IPS-15b (cell line): Measurements from ENCODE around the gene SLC6A7.

Experiments used
- H3K27me3 ChIP-seq: one replicate; pipeline ENCODE4 v1.6.1; 2013; ENCODE audit warnings: low read length; ENCODE audit not compliant: control insufficient read depth, insufficient read depth
- H3K36me3 ChIP-seq: one replicate; pipeline ENCODE4 v1.6.1; 2013; ENCODE audit warnings: low read length; ENCODE audit not compliant: control insufficient read depth, insufficient read depth
- H3K4me1 ChIP-seq: one replicate; pipeline ENCODE4 v1.6.1; 2013; ENCODE audit warnings: mild to moderate bottlenecking, low read length; ENCODE audit not compliant: control insufficient read depth, insufficient read depth
- H3K4me3 ChIP-seq: one replicate; pipeline ENCODE4 v1.5.1; 2013; ENCODE audit warnings: low read depth, low read length
- H3K9ac ChIP-seq: one replicate; pipeline ENCODE4 v1.6.1; 2013; ENCODE audit warnings: low read depth, mild to moderate bottlenecking, low read length
- H3K9me3 ChIP-seq: one replicate; pipeline ENCODE4 v1.6.1; 2013; ENCODE audit warnings: mild to moderate bottlenecking, low read length; ENCODE audit not compliant: control insufficient read depth, insufficient read depth

The SLC6A7 gene

GRCh38 chr5:150166650-150167511 is 23.0 kb upstream of the SLC6A7 start, which contains the start of gene CDX1:
Gene CDX1, plus strand, starts transcription at chr5:150166778. Its CDS starts 99 bp downstream, at chr5:150166877.
- Histone ChIP-seq H3K4me1 (peaks cover 3% of the 10 kb centered on the region), H3K27me3 (peaks cover 83% of the 10 kb centered on the region), H3K9ac (no peak within 1 kb of the TSS), H3K36me3 (no peaks in the 10 kb centered on the region), H3K9me3 (no peaks in the 10 kb centered on the region), H3K4me3 (peak within 1 kb of the TSS; percentile 35)

GRCh38 chr5:150167512-150167850 is 22.4 kb upstream of the SLC6A7 start:
- peak overlapping the region; percentile 22 for H3K4me3 ChIP-seq
- no peak overlapping the region for H3K9ac ChIP-seq
- no peaks in the 10 kb centered on the region for H3K36me3 ChIP-seq
- peaks cover 87% of the 10 kb centered on the region for H3K27me3 ChIP-seq
- no peaks in the 10 kb centered on the region for H3K9me3 ChIP-seq
- peaks cover 3% of the 10 kb centered on the region for H3K4me1 ChIP-seq

GRCh38 chr5:150167908-150168307 is 22.0 kb upstream of the SLC6A7 start:
- Histone ChIP-seq H3K4me3 (peak overlapping the region; percentile 22), H3K27me3 (peaks cover 90% of the 10 kb centered on the region), H3K9me3 (no peaks in the 10 kb centered on the region), H3K4me1 (peaks cover 3% of the 10 kb centered on the region), H3K36me3 (no peaks in the 10 kb centered on the region), H3K9ac (no peak overlapping the region)

GRCh38 chr5:150168864-150169263 is 21.0 kb upstream of the SLC6A7 start:
- Histone ChIP-seq H3K9ac (no peak overlapping the region), H3K9me3 (no peaks in the 10 kb centered on the region), H3K36me3 (no peaks in the 10 kb centered on the region), H3K4me1 (peaks cover 3% of the 10 kb centered on the region), H3K27me3 (peaks cover 88% of the 10 kb centered on the region), H3K4me3 (no peak overlapping the region)

GRCh38 chr5:150172145-150172544 is 17.7 kb upstream of the SLC6A7 start:
- H3K9ac ChIP-seq, result no peak overlapping the region

GRCh38 chr5:150172556-150172955 is 17.3 kb upstream of the SLC6A7 start:
- Histone ChIP-seq H3K36me3 (no peaks in the 10 kb centered on the region), H3K4me3 (no peak overlapping the region), H3K27me3 (peaks cover 67% of the 10 kb centered on the region), H3K9me3 (no peaks in the 10 kb centered on the region), H3K9ac (no peak overlapping the region), H3K4me1 (peaks cover 2% of the 10 kb centered on the region)

More at GRCh38 chr5:150172145-150172544, 17.7 kb upstream of the SLC6A7 start:
- Histone ChIP-seq H3K9me3 (no peaks in the 10 kb centered on the region), H3K4me3 (no peak overlapping the region), H3K36me3 (no peaks in the 10 kb centered on the region), H3K4me1 (peaks cover 2% of the 10 kb centered on the region), H3K27me3 (peaks cover 71% of the 10 kb centered on the region)

- H3K4me3 ChIP-seq, result no peak overlapping the region
- no peak overlapping the region for H3K9ac ChIP-seq
- H3K36me3 ChIP-seq, result no peaks in the 10 kb centered on the region
- H3K4me1 ChIP-seq, result peaks cover 2% of the 10 kb centered on the region
- no peaks in the 10 kb centered on the region for H3K9me3 ChIP-seq
- peaks cover 61% of the 10 kb centered on the region for H3K27me3 ChIP-seq
Measured at GRCh38 chr5:150173161-150173560, 16.7 kb upstream of the SLC6A7 start.

GRCh38 chr5:150174285-150174684 is 15.6 kb upstream of the SLC6A7 start:
- Histone ChIP-seq H3K9ac (no peak overlapping the region), H3K36me3 (no peaks in the 10 kb centered on the region)

GRCh38 chr5:150175076-150175475 is 14.8 kb upstream of the SLC6A7 start:
- Histone ChIP-seq H3K4me3 (no peak overlapping the region), H3K27me3 (peaks cover 44% of the 10 kb centered on the region), H3K9me3 (no peaks in the 10 kb centered on the region), H3K4me1 (peaks cover 2% of the 10 kb centered on the region), H3K9ac (no peak overlapping the region), H3K36me3 (no peaks in the 10 kb centered on the region)

More at GRCh38 chr5:150174285-150174684, 15.6 kb upstream of the SLC6A7 start:
- no peak overlapping the region for H3K4me3 ChIP-seq
- peaks cover 52% of the 10 kb centered on the region for H3K27me3 ChIP-seq
- no peaks in the 10 kb centered on the region for H3K9me3 ChIP-seq
- peaks cover 2% of the 10 kb centered on the region for H3K4me1 ChIP-seq

- Histone ChIP-seq H3K4me3 (no peak overlapping the region), H3K9ac (no peak overlapping the region), H3K27me3 (peaks cover 39% of the 10 kb centered on the region), H3K36me3 (no peaks in the 10 kb centered on the region), H3K4me1 (peaks cover 2% of the 10 kb centered on the region), H3K9me3 (no peaks in the 10 kb centered on the region)
Measured at GRCh38 chr5:150175536-150175935, 14.3 kb upstream of the SLC6A7 start.

GRCh38 chr5:150176745-150177477 is 13.0 kb upstream of the SLC6A7 start:
- H3K4me1 ChIP-seq, result peaks cover 2% of the 10 kb centered on the region
- peaks cover 28% of the 10 kb centered on the region for H3K27me3 ChIP-seq
- no peak overlapping the region for H3K4me3 ChIP-seq
- no peaks in the 10 kb centered on the region for H3K9me3 ChIP-seq
- no peaks in the 10 kb centered on the region for H3K36me3 ChIP-seq
- no peak overlapping the region for H3K9ac ChIP-seq

GRCh38 chr5:150177721-150178120 is 12.1 kb upstream of the SLC6A7 start:
- Histone ChIP-seq H3K9ac (no peak overlapping the region), H3K9me3 (no peaks in the 10 kb centered on the region), H3K36me3 (no peaks in the 10 kb centered on the region), H3K27me3 (peaks cover 26% of the 10 kb centered on the region), H3K4me1 (peaks cover 2% of the 10 kb centered on the region), H3K4me3 (no peak overlapping the region)
